MM.1S (cell line): ENCODE measurements around the gene WT1.

ENCODE experiments used
- EZH2 ChIP-seq: fragments of 300-600 bp; sonication (generic); optimal IDR thresholded peaks from 2 replicates; pipeline ENCODE3; 2017; ENCODE audit warnings: low read depth, mild to moderate bottlenecking, antibody characterized with exemption, low read length, mixed read lengths
- EZH2phosphoT487 ChIP-seq: fragments of 300-600 bp; sonication (generic); IDR thresholded peaks from 2 replicates; pipeline ENCODE4 v1.6.1; 2018; ENCODE audit warnings: antibody characterized with exemption, low read length
- TF ChIP-seq, protein P1 (sequence below): fragments of 300-600 bp; sonication (generic); IDR thresholded peaks from 2 replicates; pipeline ENCODE4 v1.5.1; 2016; ENCODE audit warnings: antibody characterized with exemption, low read length, mixed read lengths

DNA sequence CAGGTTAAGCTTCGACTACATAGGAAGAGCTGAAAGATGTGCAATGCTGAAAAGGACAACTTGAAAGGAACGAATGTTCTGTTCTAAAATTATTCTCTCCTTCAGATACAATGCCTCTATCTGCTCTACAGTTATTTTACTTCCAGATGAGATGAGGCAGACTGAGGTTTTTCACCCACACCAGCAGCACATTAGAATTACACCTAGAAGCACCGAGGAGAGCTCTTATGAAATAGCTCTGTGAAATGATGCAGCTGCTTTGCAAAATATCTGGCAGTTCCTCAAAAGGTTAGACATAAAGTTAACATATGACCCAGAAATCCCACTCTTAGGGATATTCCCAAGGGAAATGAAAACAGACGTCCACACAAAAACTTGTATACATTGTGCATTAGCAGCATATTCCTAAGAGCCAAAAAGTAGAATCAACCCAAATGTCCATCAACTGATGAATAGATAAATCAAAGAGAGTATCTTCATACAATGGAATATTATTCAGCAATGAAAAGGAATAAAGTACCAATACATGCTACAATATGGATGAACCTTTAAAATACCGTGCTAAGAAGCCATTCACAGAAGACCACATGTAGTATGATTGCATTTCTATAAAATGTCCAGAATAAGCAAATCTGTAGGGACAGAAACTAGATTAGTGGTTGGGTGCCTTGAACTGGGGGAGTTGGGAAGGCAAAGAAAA is 34.5 kb downstream of the WT1 start:
- TF ChIP-seq, protein P1, sequence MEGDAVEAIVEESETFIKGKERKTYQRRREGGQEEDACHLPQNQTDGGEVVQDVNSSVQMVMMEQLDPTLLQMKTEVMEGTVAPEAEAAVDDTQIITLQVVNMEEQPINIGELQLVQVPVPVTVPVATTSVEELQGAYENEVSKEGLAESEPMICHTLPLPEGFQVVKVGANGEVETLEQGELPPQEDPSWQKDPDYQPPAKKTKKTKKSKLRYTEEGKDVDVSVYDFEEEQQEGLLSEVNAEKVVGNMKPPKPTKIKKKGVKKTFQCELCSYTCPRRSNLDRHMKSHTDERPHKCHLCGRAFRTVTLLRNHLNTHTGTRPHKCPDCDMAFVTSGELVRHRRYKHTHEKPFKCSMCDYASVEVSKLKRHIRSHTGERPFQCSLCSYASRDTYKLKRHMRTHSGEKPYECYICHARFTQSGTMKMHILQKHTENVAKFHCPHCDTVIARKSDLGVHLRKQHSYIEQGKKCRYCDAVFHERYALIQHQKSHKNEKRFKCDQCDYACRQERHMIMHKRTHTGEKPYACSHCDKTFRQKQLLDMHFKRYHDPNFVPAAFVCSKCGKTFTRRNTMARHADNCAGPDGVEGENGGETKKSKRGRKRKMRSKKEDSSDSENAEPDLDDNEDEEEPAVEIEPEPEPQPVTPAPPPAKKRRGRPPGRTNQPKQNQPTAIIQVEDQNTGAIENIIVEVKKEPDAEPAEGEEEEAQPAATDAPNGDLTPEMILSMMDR, result no peak
- TF ChIP-seq EZH2phosphoT487 (no peak), EZH2 (no peak)
